ES-I3 (cell line): Measurements from ENCODE around the gene FATE1.

ENCODE experiments used
- H3K36me3 ChIP-seq: 2 replicates; pipeline ENCODE4 v1.6.1; 2013; ENCODE audit warnings: mild to moderate bottlenecking, low read length, control low read depth, moderate library complexity; ENCODE audit not compliant: insufficient read depth
- H3K4me1 ChIP-seq: 2 replicates; pipeline ENCODE4 v1.6.1; 2013; ENCODE audit warnings: mild to moderate bottlenecking, control low read depth, low read length; ENCODE audit not compliant: insufficient read depth
- H3K9ac ChIP-seq: 2 replicates; pipeline ENCODE4 v1.6.1; 2013; ENCODE audit warnings: low read depth, mild to moderate bottlenecking, low read length, moderate library complexity
- H3K9me3 ChIP-seq: 2 replicates; pipeline ENCODE4 v1.6.1; 2013; ENCODE audit warnings: mild to moderate bottlenecking, low read length, moderate library complexity; ENCODE audit not compliant: control insufficient read depth, insufficient read depth

The FATE1 gene

DNA sequence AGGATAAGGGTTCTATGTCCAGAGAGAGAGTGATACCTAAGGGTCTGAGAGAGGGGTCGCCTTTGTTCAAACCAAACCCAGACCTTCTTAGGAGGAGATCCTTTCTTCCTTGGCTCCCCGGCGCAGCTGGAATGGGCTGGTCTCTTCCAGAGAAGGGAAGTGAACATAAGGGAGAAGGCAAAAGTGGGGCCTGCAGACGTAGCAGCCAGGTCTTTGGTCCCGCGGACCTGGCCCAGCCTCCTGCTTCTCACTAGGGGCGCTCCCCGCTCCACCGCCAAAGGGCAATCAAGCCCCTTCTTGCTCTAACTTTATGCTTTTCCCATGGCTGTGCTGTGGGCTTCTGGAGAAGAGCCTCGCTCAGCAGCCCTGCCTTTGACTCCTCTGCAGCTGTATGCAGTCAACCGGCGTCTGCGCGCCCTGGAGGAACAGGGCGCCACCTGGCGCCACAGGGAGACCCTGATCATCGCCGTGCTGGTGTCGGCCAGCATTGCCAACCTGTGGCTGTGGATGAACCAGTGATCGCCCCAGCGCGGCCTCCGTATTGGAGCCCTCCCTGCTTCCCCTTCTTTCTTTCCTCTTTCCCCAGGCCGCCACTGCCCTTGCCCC lies 6.5 kb downstream of the FATE1 start:
- Histone ChIP-seq H3K36me3 (no peaks in the 10 kb centered on the region), H3K9ac (no peak overlapping the region), H3K9me3 (no peaks in the 10 kb centered on the region), H3K4me1 (no peaks in the 10 kb centered on the region; the same call in 1 of the 2 replicates)

DNA sequence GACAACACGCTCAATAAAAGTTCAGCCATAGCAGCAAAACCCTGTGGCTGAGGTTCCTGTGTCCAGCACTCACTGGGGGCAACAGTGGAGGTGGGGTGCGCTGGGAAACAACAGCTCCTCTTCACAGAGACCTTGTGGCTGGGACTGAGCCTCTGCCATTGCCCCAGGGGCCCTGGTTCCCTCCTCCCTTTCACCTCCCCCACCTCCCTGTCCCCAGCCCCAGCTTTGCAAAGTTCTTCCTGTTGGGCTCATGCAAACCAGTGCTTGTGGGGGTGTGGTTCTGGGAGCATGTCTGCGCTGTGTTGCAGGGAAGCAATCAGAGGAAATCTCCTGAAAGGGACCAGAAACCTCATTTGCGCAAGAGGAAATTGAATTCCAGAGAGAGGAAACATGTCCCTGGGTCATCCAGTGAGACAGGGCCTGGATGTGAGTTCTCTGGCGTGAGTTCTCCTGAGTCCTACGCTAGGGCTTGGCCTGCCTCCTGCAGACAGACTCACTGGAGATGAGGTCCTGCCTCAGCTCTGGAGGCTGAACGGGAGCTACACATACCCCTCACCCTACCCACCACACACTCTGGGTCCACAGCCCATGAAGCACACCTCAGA lies 7.4 kb downstream of the FATE1 start:
- Histone ChIP-seq H3K9ac (no peak overlapping the region), H3K9me3 (no peaks in the 10 kb centered on the region), H3K4me1 (no peaks in the 10 kb centered on the region; the same call in 1 of the 2 replicates), H3K36me3 (no peaks in the 10 kb centered on the region)

DNA sequence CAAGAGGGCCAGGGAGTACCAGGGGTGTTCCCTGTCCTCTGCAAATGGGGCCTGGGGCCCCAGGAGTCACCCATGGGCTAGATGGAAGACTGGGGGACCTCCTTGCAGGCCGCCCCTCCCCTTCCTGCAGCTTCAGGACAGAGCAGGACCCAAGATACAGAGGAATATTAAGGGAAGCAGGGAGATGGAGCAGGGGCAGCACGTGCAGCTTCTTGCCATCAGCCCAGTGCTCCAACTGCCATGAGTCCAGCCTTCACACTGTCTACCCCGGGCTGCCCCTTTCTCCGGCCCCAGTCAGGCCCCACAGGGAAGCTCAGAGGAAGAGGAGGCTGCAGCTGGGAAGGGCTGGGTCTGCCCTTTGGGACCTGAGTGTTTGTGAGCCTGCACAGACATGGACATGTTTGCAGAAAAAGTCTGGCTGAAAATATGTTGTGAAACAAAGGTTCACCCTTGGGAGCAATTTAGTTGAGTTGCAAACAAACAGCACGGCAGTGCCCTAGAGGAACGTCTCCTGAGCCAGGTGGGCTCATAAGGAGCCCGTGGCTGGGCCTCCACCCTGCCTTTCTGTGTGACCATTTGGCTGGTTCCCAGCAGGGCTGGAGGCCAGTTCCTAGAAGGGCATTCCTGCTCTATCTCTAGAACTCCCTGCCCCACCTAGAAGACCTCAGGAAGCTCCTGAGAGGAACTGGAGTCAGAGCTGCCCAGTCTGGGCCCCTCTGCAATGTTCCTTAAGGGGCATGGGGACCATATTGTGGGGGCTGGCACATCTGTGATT lies 8.9 kb downstream of the FATE1 start:
- H3K36me3 ChIP-seq, result no peaks in the 10 kb centered on the region
- no peak overlapping the region for H3K9ac ChIP-seq
- H3K4me1 ChIP-seq, result no peaks in the 10 kb centered on the region; the same call in 1 of the 2 replicates
- no peaks in the 10 kb centered on the region for H3K9me3 ChIP-seq

DNA sequence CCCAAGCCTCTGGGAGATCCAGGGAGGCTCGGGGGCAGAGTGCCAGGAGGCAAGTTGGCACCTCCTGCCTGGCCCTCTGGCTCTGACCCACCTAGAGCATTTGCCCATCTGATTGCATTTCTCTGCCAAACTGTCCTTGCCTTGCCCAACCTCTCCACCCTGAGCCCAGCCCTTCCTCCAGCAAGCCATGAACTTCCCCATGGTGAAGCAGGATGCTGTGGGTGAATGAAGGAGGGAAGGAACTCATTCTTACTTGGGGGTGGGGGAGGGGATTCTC lies 9.4 kb downstream of the FATE1 start:
- Histone ChIP-seq H3K36me3 (no peaks in the 10 kb centered on the region), H3K9ac (no peak overlapping the region), H3K9me3 (no peaks in the 10 kb centered on the region), H3K4me1 (no peaks in the 10 kb centered on the region; the same call in 1 of the 2 replicates)

GRCh38 chrX:151726751-151727150 lies 10.9 kb downstream of the FATE1 start:
- H3K9me3 ChIP-seq, result no peaks in the 10 kb centered on the region
- H3K4me1 ChIP-seq, result no peaks in the 10 kb centered on the region; the same call in 1 of the 2 replicates
- H3K9ac ChIP-seq, result no peak overlapping the region
- no peaks in the 10 kb centered on the region for H3K36me3 ChIP-seq

- no peaks in the 10 kb centered on the region for H3K36me3 ChIP-seq
- no peaks in the 10 kb centered on the region; the same call in 1 of the 2 replicates for H3K4me1 ChIP-seq
- H3K9ac ChIP-seq, result no peak overlapping the region
- H3K9me3 ChIP-seq, result no peaks in the 10 kb centered on the region
Observed at GRCh38 chrX:151727346-151727745, 11.5 kb downstream of the FATE1 start.

GRCh38 chrX:151729056-151729725 lies 13.4 kb downstream of the FATE1 start:
- no peaks in the 10 kb centered on the region for H3K36me3 ChIP-seq
- no peaks in the 10 kb centered on the region for H3K4me1 ChIP-seq
- no peak overlapping the region for H3K9ac ChIP-seq
- no peaks in the 10 kb centered on the region for H3K9me3 ChIP-seq

- H3K9me3 ChIP-seq, result no peaks in the 10 kb centered on the region
- no peak within 1 kb of the TSS for H3K9ac ChIP-seq
- H3K36me3 ChIP-seq, result no peaks in the 10 kb centered on the region
- no peaks in the 10 kb centered on the region for H3K4me1 ChIP-seq
Observed at GRCh38 chrX:151734446-151734845, 18.6 kb downstream of the FATE1 start, which contains the start of gene CNGA2. Gene CNGA2 (plus strand): TSS chrX:151734746. CDS start chrX:151738484, 3,738 bp downstream.

- Histone ChIP-seq H3K36me3 (no peaks in the 10 kb centered on the region), H3K9me3 (no peaks in the 10 kb centered on the region)
Observed at GRCh38 chrX:151735219-151735618, 19.4 kb downstream of the FATE1 start.

DNA sequence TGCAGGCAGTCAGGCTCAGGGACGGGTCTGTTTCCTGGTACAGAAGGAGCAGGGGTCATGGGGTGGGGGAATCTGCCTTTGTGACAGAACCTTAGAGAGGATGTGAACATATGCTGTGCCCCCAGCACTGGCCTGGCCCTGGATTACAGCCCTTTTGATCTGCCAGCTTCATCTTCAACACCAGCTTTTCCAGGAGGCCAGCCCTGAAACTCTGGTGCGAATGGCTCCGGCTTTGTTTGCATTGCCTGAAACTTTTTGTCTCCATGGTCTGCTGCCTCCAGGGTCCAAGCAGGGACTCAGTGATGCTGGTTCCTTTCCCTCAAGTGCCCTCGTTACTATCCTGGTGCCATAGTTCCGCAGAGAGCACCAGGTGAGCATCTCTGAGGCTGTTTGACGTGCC lies 20.9 kb downstream of the FATE1 start:
- Histone ChIP-seq H3K9me3 (no peaks in the 10 kb centered on the region), H3K9ac (no peak overlapping the region), H3K36me3 (no peaks in the 10 kb centered on the region), H3K4me1 (no peaks in the 10 kb centered on the region)

More at GRCh38 chrX:151735219-151735618, 19.4 kb downstream of the FATE1 start:
- no peak overlapping the region for H3K9ac ChIP-seq
- H3K4me1 ChIP-seq, result no peaks in the 10 kb centered on the region

DNA sequence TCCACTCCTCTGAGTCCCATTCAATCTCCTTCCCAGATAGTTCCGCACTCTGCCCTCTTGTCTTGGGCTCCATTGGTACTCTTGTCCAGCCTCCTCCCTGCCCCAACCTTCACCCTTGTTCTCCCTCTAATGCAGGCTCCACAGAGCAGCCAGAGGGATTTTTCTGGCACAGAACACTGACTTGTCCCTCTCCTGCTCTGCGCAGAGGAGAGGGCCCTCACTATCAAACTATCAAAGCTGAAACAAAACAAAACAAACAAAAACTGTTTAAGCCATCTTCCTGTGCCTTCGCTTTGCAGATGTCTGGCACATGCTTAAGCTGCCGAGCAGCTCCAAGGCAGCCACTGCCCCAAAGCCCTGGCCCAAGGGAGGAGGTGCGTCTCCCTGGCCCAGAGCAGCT lies 21.7 kb downstream of the FATE1 start:
- Histone ChIP-seq H3K9me3 (no peaks in the 10 kb centered on the region), H3K36me3 (no peaks in the 10 kb centered on the region), H3K9ac (no peak overlapping the region), H3K4me1 (no peaks in the 10 kb centered on the region)

GRCh38 chrX:151738751-151739150 lies 22.9 kb downstream of the FATE1 start:
- Histone ChIP-seq H3K4me1 (no peaks in the 10 kb centered on the region), H3K9me3 (no peaks in the 10 kb centered on the region), H3K36me3 (no peaks in the 10 kb centered on the region), H3K9ac (no peak overlapping the region)

- Histone ChIP-seq H3K4me1 (no peaks in the 10 kb centered on the region), H3K36me3 (no peaks in the 10 kb centered on the region), H3K9ac (no peak overlapping the region), H3K9me3 (no peaks in the 10 kb centered on the region)
Observed at GRCh38 chrX:151741606-151742005, 25.8 kb downstream of the FATE1 start.

DNA sequence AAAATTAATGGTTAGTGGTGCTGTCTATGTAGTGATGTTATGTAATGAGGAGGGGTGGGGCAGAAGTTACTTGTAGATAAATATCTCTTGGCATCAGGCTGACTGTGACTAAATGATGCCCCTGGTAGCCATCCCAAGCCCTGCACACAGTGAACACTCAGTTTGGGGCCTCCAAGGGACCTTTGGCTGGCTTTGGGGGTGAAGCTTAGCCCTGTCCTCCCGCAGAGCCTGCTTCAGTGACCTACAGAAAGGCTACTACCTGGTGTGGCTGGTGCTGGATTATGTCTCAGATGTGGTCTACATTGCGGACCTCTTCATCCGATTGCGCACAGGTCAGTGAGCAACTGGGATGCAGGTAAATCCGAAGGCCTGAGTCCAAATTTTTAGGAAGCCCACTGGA lies 26.5 kb downstream of the FATE1 start:
- no peaks in the 10 kb centered on the region for H3K9me3 ChIP-seq
- H3K9ac ChIP-seq, result no peak overlapping the region
- no peaks in the 10 kb centered on the region for H3K36me3 ChIP-seq
- H3K4me1 ChIP-seq, result no peaks in the 10 kb centered on the region
